GM12872 (cell line): ENCODE measurements around the gene GALR1.

Experiments
- CTCF ChIP-seq: IDR thresholded peaks from 3 replicates; pipeline ENCODE4 v1.5.1; 2011; ENCODE audit warnings: low read depth, mild to moderate bottlenecking, low read length, moderate library complexity; ENCODE audit not compliant: insufficient read depth

Gene GALR1

GRCh38 chr18:77223653-77224052, 26.0 kb upstream of the GALR1 start:
- no peak for TF ChIP-seq CTCF

- TF ChIP-seq CTCF: no peak
Measured at GRCh38 chr18:77230645-77231044, 19.0 kb upstream of the GALR1 start.

- no peak for TF ChIP-seq CTCF
Measured at GRCh38 chr18:77234504-77235365, 14.9 kb upstream of the GALR1 start.

GRCh38 chr18:77248873-77249568, 627 bp upstream of the GALR1 start:
- no peak for TF ChIP-seq CTCF

- no peak for TF ChIP-seq CTCF
Measured at GRCh38 chr18:77250501-77250925, 865 bp downstream of the GALR1 start.

GRCh38 chr18:77250926-77251729, 1.5 kb downstream of the GALR1 start:
- TF ChIP-seq CTCF: no peak

GRCh38 chr18:77251730-77252050, 2.0 kb downstream of the GALR1 start:
- no peak for TF ChIP-seq CTCF
